Activated CD8-positive, alpha-beta memory T cell treated with anti-CD3 and anti-CD28 coated beads for 4 hours (primary cell): ENCODE measurements around the gene CLIC5.

Source experiments
- DNase-seq, 2 donors: peaks; one replicate each; pipeline ENCODE4 v3.0.0-alpha.2; 2020; ENCODE audit warnings: low read depth in 2 of 2

CLIC5 gene

DNA sequence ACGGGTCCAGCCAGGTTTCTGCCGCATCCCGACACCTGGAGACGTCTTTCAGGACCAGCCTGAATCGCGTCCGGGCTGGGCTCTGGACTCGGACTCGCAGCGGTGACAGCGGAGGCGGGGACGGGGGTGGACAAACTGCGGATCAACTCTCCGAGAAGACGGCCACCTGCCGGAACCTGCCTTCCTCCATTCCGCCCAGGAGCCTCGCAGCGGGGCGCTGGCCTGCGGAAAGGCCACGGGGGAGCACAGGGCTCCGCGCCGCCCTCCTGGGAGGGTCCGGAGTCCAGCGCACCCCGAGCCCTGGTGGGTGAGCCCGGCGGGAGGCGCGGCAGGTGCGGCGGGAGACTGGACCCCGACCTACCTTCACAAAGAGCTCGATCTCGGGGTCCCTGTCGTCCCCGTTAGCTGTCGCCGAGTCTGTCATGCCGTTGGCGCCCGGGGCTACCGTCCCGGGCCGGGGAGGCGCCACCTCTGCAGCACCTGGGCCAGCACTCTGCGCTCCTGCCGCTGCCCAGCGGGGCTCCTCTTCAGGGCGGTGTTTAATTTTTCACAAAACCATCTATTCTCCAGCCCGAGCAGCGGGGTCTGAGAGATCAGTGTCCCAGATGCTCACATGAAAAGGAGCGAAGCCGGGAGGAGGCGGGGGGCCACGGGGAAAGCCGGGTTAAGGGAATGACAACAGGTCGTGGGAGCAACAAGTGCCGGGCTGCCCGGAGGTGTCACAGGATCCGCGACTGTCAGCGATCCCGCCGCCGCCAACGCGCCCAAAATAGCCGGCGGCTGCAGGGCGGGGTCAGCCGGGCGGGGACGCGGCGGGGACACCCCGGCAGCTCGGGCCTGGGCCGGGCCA, at the start of gene CLIC5:
Gene CLIC5 (minus strand): TSS at position 742 of the 850 bp plus-strand sequence. CDS start 318 bp downstream, at position 424.
- no peak for DNase-seq

DNA sequence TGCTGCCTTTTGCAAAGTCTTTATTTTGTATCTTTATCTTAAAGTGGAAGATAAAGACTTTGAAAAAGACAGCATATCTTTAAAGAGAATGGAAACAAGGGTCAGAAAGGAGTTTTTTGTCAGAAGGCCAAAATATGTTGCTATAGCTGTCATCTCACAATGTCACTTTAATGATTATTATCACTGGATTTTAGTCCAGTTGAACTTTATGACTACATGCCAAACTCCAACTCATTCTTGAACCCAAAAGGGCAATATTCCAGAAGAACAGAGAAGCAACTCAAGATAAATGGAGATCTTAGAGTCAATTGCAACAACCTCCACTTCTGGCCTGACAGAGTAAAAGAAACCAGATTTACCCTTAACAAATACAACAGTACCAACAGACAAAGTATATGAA, 47.3 kb upstream of the CLIC5 start:
- DNase-seq: no peak

DNA sequence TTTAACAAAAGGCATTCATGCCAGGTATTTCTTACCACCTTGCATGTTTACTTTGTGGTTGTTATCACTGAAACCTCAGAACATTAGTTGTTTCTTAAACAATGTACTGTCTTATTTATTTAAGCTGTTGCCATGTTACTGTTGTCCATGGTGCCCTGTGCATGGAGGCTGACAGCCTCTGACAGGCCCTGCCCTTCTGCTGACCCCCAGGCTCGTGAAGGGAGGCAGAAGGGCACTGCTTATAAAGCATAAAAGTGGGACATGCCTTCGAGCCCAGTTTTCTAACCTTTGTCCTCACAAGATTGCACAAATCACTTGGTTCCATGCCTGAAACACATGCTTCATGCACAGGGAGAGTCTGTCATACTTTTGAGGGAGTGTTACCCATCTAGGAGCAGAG, 46.7 kb upstream of the CLIC5 start:
- DNase-seq: no peak

DNA sequence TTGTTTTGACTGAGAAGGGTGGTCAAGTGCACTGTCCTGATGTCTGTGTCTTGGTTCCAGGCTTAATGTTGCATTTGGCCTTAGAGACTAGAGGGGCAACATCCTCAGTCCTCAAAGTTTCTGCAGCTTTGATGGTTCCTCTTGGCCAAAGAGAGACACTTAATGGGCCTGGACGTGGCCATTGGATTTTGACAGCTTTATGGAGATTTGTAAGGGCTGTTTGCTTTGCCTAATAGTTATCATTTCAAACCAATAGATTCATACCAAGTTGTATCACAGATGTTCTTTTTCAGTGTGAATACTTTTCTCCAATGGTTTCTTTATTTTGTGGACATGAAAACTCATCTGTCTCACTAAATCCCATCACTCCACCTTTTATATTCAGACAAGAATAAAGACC, 45.8 kb upstream of the CLIC5 start:
- no peak for DNase-seq

DNA sequence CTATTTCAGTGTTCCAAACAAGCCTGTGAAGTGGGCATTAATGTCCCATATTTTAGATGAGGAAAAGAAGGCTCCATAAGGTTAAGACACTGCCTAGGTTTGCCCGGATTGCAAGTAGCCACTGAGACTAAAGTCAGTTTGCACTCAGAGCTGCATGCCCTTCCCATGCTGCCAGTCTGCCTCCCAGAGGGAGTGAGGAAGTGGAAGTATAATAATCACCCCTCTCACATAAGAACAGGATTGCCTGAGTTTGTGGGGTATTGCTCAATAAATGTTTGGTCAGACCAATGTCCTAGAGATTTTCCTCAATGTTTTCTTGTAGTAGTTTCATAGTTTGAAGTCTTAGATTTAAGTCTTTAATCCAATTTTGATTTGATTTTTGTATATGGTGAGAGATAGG, 43.9 kb upstream of the CLIC5 start:
- no peak for DNase-seq

DNA sequence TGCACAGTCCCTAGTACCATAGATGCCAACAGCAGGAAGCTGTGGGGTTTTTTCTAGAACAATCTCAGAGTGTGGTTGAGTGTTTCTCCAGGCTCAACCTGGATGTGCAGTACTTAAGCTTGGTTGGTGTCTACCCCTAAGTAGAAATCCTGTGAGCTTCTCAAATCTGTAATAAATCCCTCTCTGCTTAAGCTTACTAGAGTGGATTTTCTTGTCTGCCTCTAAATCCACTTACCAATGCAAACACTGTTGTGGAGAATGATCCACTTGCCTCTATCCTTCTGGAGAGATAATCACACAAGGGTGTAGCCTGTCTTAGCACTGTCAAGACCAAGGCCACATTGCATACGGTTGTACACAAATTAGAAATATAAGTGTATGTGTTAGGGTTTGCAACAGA, 43.3 kb upstream of the CLIC5 start:
- DNase-seq: no peak

DNA sequence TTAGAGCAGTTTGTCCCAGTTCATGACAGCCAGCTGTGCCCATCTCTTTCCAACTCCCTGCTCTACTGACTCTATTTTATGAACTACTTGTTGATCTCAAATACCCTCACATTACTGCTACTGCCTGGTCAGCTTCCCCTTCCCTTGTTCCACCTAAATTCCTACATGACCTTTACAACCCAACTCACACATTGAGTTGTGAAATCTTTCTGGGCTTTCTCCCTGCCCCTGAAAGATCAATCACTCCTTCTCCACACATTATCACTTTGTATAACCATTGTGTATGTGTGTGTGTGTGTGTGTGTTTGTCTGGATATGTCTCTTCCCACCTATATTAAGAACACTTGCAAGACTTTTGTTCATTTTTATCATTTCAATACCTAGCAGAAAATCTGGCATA, 42.1 kb upstream of the CLIC5 start:
- DNase-seq: no peak

DNA sequence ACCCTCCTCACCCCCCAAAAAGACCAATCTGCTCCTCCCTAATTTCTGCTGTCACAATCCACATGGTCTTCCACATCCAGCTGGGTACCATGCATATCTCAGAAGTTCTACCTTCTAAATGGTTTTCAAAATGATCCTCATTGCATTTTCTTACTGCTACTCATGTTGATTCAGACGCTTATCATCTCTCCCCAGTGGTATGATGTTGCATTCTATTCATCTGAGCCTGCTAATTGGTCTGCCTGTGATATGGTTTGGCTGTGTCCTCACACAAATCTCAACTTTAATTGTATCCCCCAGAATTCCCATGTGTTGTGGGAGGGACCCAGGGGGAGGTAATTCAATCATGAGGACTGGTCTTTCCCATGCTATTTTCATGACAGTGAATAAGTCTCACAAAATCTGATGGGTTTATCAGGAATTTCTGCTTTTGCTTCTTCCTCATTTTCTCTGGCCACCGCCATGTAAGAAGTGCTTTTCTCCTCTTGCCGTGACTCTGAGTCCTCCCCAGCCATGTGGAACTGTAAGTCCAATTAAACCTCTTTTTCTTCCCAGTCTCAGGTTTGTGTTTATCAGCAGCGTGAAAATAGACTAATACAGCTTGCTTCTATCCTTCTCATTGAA, 41.4 kb upstream of the CLIC5 start:
- no peak for DNase-seq

DNA sequence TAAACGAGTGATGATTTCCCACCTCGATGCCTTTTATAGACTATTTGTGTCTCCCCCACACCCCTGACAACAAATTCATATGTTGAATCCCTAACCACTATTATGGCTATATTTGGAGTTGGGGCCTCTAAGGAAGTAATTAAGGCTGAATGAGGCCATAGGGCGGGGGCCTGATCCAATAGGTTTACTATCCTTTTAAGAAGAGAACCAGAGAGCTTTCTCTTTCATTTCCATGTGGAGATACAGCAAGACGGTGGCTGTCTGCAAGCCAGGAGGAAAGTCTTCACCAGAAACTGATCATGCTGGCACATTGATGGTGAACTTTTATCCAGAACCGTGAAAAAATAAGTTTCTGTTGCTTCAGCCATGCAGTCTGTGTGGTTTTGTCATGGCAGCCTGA, 38.9 kb upstream of the CLIC5 start:
- DNase-seq: no peak

DNA sequence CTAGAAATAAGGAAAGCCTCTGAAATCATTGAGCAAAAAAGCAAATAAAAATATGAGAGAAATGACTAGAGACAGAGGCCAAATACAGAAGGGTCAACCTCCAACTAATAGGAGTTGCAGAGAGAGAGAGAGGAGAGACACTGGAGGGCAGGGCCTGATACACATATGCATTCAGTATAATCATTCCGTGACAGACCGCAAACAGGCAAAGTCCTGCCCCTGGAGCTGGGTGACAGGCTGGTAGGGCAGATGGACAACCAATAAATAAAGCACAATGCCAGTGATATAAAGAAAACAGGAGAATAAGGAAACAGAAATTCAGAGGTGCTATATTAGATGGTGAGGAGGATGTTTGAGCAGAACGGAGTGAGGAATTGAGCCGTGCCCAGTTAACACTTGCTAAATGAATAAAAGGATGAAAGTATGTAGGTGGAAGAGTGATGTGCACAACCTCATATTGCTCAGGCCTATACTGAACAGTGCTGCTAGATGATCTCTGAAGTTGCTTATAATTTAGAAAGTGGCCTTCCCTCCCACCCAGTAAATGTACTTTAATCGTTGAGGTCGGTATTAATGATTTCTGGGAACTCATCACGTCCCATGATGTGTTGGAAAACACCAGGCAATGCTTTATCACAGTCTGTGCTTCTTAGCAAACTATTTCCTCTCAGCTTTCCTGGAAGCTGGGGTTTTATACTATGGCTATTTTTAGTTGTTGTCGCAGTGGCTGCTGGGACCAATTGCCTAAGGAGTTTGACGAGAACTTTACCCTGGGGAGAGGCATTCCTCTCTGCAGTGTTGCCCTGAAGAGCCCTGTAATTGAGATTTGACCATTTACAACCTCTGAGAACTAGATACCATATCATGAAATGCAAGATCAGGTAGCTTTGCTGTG, 37.6 kb upstream of the CLIC5 start:
- no peak for DNase-seq

DNA sequence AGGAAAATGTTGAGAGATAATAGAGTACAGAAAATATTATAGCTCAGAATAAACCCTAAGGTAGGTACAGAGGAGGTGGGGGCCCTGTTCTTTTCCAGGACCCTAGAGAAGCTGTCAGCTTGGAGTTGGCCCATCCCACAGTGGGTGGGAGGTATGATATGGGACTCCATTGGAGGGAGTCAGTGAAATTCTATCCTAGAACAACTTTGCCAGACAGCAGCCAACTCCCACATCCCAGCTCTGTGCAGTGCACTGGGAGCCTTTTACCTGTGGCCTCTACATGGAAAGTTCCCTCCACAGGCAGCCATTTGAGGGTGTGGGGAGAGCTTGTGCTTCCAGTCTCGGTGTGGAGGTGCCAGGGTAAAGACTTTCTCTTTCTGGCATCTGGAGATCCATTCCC, 36.8 kb upstream of the CLIC5 start:
- no peak for DNase-seq

DNA sequence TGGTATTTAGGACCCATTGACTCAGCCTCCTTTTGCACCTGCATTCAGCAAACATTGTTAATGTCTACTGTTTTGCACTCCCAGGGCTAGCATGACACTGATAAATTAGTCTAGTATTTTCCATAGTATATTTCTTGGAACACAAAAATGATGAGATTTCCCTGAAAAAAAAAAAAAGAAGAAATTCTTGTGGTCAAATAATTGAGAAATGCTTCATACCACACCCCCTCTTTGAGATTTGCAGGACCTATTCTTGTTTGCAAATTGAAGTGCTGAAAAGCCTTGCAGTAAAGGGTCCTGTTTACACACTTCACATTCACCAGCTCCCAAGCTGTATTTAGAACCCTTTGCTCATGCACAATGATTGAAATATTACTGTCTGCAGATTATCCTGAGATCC, 36.3 kb upstream of the CLIC5 start:
- no peak for DNase-seq

DNA sequence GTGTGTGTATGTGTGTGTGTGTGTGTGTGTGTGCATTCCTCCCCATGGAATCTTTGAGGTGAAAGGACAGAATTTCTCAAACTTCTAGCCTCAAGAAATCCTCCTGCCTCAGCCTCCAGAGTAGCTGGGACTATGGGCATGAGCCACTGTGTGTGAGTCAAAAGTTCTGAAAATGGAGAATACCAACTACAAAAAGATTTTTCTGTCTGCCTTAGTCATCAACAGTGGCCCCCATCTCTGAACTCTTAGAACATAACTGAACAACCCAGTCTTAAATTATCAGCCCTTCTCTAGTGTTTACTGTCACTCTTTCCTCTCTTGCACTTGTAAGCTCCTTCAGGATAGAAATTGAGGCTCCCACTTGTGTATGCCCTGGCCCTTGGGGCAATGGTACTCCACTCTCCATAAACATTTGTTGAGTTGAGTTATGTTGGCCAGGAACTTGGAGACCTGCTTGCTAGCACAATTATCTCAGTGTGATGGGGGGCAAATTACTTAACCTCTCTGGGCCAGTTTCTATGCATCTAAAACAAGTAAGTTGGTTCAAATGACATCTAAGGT, 35.3 kb upstream of the CLIC5 start:
- no peak for DNase-seq

DNA sequence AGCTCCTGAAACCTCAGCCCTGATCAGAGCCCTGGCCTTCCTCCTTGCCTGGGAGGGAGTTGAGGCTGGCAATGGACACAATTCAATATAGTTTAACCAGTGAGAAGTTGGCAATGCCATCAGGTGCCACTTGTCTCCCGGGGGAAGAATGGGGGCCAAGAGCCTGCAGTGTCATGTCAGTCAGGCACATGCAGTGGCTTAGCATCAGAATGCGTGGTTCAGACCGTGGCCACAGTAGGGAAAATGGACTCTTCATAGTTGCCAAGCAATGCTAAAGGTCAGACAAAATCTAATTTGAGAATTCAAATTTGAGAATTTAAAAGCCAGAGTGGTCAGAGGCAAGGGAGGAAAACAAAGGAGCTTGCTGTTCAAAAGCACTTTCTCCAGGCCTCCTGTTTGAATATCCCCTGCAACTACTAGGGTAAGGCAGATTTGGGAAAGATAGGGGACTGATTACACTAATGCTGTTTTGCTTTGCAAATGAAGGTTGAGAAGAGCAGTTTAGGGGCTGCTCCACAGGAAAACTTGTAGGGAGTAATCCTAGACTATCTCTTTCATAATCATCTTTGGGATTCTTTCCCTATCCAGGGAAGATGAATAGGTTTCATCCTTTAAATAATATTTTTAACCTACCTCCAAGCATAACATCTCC, 33.1 kb upstream of the CLIC5 start:
- no peak for DNase-seq

DNA sequence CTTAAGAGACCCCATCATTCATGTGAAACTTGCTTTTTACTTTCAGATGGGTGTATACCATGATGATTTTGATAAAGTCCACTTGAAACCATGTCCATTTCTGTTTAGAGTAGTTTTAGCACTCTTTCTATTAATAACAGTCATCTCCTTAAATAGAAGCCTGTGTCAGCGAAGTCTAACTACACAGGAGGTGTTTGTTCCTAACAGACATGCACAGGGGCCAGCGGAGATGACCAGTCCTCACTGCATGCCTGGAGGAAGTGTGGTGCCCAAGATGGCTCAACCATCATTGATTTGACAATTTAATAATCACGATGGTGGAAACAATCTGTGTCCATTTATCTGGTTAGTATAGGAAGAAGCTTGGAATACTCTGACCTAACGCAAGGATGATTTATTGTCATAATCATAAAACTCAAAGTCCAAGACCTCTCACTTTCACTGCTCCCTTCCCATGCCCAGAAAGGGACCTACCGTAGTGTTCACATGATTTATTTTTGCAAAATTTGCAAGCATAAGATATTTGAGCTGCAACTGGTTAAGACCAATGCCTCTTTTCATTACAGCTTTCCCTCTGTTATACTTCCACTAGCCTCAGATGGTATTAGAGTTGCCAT, 31.0 kb upstream of the CLIC5 start:
- no peak for DNase-seq

DNA sequence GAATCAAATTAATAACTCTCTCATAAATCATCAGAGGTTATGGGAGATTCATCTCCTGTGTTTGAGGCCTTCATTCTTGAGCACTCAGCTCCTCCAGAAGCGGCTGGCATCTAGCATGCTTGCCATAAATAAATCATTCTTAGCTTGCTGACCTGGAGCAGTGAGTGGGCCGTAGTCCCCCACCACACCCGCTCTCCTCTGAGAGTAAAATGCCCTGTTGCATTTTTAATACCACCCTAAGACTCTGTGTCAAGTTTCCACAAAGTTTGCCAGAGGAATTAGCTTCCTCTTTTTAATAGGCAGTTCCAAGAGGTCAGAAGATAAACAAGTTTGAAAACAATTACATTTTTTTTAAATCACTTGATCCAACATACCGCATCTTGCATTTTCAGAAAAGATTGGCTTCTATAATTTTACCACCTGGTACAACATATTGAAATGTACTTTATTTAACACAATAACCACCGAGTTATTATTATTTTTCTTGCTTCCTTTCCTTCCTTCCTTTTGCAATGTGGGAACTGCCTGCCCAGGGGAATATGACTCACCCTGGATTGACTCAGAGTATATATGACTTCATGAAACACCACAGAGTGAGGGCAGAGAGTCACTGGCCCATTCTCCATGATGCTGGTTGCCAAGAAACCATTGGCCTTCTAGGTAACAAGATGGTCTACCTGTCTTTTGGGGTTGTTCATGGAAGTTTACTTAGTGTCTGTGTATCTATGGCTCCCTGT, 29.4 kb upstream of the CLIC5 start:
- DNase-seq: no peak

DNA sequence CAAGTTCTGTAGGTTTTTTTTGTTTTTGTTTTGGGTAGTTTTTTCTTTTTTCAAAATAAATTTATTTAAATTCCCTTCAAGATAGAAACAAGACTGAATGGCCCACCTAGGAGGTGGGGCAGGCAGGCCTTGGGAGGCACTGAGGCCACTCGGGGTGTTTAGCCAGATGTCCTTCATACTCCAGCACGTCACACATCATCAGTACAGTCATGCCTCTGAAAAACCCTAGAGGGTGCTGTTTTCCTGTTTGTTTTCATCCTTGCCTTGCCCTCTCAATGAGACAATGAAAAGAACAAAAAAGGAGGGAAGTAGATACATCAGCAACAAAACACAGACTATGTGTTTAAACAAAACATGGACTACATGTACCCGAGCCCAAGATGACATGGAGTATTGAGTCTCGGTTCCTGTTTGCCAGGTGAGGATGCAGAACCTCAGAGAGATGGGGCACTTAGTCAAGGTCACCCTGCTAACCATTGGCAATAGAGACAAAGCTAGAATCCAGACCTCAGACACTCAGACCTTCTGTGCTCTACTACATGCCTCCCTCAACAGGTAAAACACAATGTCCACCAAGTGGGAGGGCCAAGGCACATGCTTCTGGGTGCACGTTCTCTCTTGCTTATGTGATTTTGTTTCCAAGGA, 26.8 kb upstream of the CLIC5 start:
- no peak for DNase-seq

DNA sequence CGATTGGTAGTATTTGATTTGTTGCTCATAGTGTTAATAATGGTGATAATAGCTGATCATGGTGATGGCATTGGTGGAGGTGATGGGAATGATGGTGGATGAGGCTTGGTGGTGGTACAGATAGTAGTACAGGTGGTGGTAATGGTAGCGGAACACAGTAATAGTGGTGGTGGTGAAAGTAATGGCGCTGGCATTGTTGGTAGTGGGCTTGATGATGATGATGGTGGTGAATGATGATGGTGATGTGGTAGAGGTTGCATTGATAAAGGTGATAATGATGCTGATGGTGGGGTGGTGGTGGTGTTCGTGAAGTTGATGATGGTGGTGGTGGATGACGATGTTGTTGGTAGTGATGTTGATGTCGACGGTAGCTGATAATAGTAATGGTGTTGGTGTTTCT, 24.6 kb upstream of the CLIC5 start:
- no peak for DNase-seq

DNA sequence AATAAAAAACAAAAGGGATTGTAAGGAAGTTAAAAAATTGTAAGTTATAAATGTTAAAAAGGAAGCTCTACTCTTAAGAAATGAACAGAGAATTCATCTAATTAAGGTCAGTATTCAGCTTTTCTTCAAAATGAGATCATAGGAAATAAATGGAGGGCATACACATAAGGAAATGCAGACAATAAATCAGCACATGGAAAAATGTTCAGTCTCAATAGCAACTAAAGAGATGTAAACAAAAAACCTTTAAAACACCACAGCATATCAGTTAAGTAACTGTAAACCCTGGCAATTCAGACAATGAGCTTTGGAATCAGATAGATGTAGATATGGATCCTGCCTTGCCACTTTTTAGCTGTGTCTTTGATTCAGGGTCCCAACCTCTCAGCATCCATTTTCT, 24.0 kb upstream of the CLIC5 start:
- DNase-seq: no peak

DNA sequence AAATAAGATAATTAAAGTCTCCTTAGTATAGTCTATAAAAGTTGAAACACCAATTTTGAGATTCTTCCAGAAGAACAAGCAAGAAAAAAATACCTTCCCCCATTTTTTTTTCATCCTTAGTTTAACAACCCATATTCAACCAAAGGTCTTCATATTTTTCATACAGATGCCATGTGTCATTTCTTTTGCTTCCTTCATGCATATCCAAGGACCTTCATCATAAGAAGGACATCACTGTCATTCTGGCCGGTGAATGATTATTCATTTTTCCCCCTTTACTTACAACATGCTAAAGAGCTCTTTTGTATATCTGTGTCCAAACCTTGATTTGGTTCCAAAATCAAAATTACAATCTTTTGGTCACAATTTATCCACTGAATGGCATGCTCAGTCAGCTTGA, 21.3 kb upstream of the CLIC5 start:
- DNase-seq: no peak
